Suprapubic skin (tissue), 4 donors: ENCODE results near the gene NDST4. TPM values are rescaled to one million over a fixed set of nuclear protein-coding genes. Genes with fewer than 3 reads are reported as not detected.

Source experiments
- DNase-seq, 2 donors: peaks; one replicate each; pipeline ENCODE4 v3.0.0-alpha.2; 2019; ENCODE audit warnings: low spot score in 2 of 2
- H3K27ac ChIP-seq: fragments of 200-600 bp; sonication (generic); one replicate; pipeline ENCODE4 v1.5.1; 2019
- H3K27me3 ChIP-seq: fragments of 200-600 bp; sonication (generic); one replicate; pipeline ENCODE4 v1.5.1; 2019
- H3K36me3 ChIP-seq: fragments of 200-600 bp; sonication (generic); one replicate; pipeline ENCODE4 v1.5.1; 2019
- H3K4me1 ChIP-seq: fragments of 200-600 bp; sonication (generic); one replicate; pipeline ENCODE4 v1.5.1; 2019
- H3K4me3 ChIP-seq: fragments of 200-600 bp; sonication (generic); one replicate; pipeline ENCODE4 v1.5.1; 2019; ENCODE audit warnings: mild to moderate bottlenecking
- H3K9me3 ChIP-seq: fragments of 200-600 bp; sonication (generic); one replicate; pipeline ENCODE4 v1.5.1; 2019
- CTCF ChIP-seq, 2 donors: fragments of 200-600 bp in 1 of 2; fragments of 450-650 bp in 1 of 2; sonication (generic) in 1 of 2; IDR thresholded peaks; one replicate each; pipeline ENCODE4 v1.5.1; 2016 to 2019; ENCODE audit warnings: antibody characterized with exemption in 2 of 2, mild to moderate bottlenecking in 1 of 2, moderate library complexity in 1 of 2
- EP300 ChIP-seq: sonication (generic); formaldehyde crosslinking; IDR thresholded peaks from one replicate; pipeline ENCODE4 v1.6.1; 2017; ENCODE audit warnings: antibody characterized with exemption
- POLR2A ChIP-seq, 2 donors: fragments of 450-650 bp; IDR thresholded peaks; one replicate each; pipeline ENCODE4 v1.6.1; 2017; ENCODE audit warnings: antibody characterized with exemption in 2 of 2, mild to moderate bottlenecking in 2 of 2, moderate library complexity in 2 of 2
- POLR2AphosphoS5 ChIP-seq, 3 donors: sonication (generic); formaldehyde crosslinking; IDR thresholded peaks; one replicate each; pipeline ENCODE4 v1.6.1; 2017; ENCODE audit warnings: antibody characterized with exemption in 3 of 3
- WGBS: methylation state at CpG from one replicate; pipeline ENCODE4 v1.1.5; 2018; 5-methylcytosine and 5-hydroxymethylcytosine counted together
- total RNA-seq, 4 donors: library from RNA; depleted of rRNA; stranded (reverse); fragments of >200 nt; gene quantifications; one replicate each; pipeline ENCODE4 v1.1.0, GENCODE V29; 2016

Gene NDST4
- total RNA-seq, 4 donors from 2014 or later, result not detected

- WGBS, result 86% methylated on average over 3 of the region's 3 CpGs
- TF ChIP-seq POLR2A (IDR thresholded peaks at IDR 0.05) (no peak), EP300 (no peak), POLR2AphosphoS5 (IDR thresholded peaks at IDR 0.05) (no peak), CTCF (IDR thresholded peaks at IDR 0.05) (no peak)
- H3K36me3 ChIP-seq, result no peaks in the 10 kb centered on the region
- no peaks in the 10 kb centered on the region for H3K9me3 ChIP-seq
- H3K27me3 ChIP-seq, result no peaks in the 10 kb centered on the region
- H3K4me3 ChIP-seq, result no peak overlapping the region
- no peak for DNase-seq
- no peaks in the 10 kb centered on the region for H3K4me1 ChIP-seq
- no peak overlapping the region for H3K27ac ChIP-seq
These were observed 38.7 kb upstream of the NDST4 start for GRCh38 chr4:115152081-115152480.

- no peak for DNase-seq
- no peak for TF ChIP-seq EP300
- no peak for TF ChIP-seq POLR2AphosphoS5 (IDR thresholded peaks at IDR 0.05)
- no peak for TF ChIP-seq POLR2A (IDR thresholded peaks at IDR 0.05)
- no peak for TF ChIP-seq CTCF (IDR thresholded peaks at IDR 0.05)
- no peaks in the 10 kb centered on the region for H3K36me3 ChIP-seq
- no peaks in the 10 kb centered on the region for H3K4me1 ChIP-seq
- no peaks in the 10 kb centered on the region for H3K9me3 ChIP-seq
- H3K27ac ChIP-seq, result no peak overlapping the region
- H3K27me3 ChIP-seq, result no peaks in the 10 kb centered on the region
- 47% methylated on average over 7 of the region's 7 CpGs for WGBS
- no peak overlapping the region for H3K4me3 ChIP-seq
These were observed 35.7 kb upstream of the NDST4 start for GRCh38 chr4:115149106-115149505.

- TF ChIP-seq POLR2AphosphoS5 (IDR thresholded peaks at IDR 0.05) (no peak), POLR2A (IDR thresholded peaks at IDR 0.05) (no peak), CTCF (IDR thresholded peaks at IDR 0.05) (no peak), EP300 (no peak)
- H3K4me3 ChIP-seq, result no peak overlapping the region
- no peaks in the 10 kb centered on the region for H3K36me3 ChIP-seq
- no peaks in the 10 kb centered on the region for H3K27me3 ChIP-seq
- H3K27ac ChIP-seq, result no peak overlapping the region
- 25% methylated on average over 3 of the region's 3 CpGs for WGBS
- DNase-seq, result no peak
- no peaks in the 10 kb centered on the region for H3K9me3 ChIP-seq
- no peaks in the 10 kb centered on the region for H3K4me1 ChIP-seq
These were observed 32.2 kb upstream of the NDST4 start for GRCh38 chr4:115145393-115146160.

GRCh38 chr4:115128037-115128436 lies 14.6 kb upstream of the NDST4 start:
- Histone ChIP-seq H3K4me3 (no peak overlapping the region), H3K9me3 (no peaks in the 10 kb centered on the region), H3K4me1 (no peaks in the 10 kb centered on the region), H3K36me3 (no peaks in the 10 kb centered on the region), H3K27me3 (no peaks in the 10 kb centered on the region), H3K27ac (no peak overlapping the region)
- DNase-seq, result no peak
- WGBS, result 84% methylated on average over 2 of the region's 2 CpGs
- no peak for TF ChIP-seq POLR2AphosphoS5 (IDR thresholded peaks at IDR 0.05)

GRCh38 chr4:115126491-115126890 lies 13.1 kb upstream of the NDST4 start:
- Histone ChIP-seq H3K36me3 (no peaks in the 10 kb centered on the region), H3K4me1 (no peaks in the 10 kb centered on the region), H3K27me3 (no peaks in the 10 kb centered on the region), H3K4me3 (no peak overlapping the region), H3K27ac (no peak overlapping the region), H3K9me3 (no peaks in the 10 kb centered on the region)
- WGBS, result 46% methylated on average over 2 of the region's 2 CpGs
- DNase-seq, result no peak
- TF ChIP-seq POLR2A (IDR thresholded peaks at IDR 0.05) (no peak), CTCF (IDR thresholded peaks at IDR 0.05) (no peak), POLR2AphosphoS5 (IDR thresholded peaks at IDR 0.05) (no peak), EP300 (no peak)
